Measurements from ENCODE around the gene MALSU1. TPM values are rescaled to one million over a fixed set of nuclear protein-coding genes. Genes with fewer than 3 reads are reported as not detected.

MALSU1 gene
- total RNA-seq, 4 donors from 2014 or later: 76.1 to 211 (median 95.7) TPM

DNA sequence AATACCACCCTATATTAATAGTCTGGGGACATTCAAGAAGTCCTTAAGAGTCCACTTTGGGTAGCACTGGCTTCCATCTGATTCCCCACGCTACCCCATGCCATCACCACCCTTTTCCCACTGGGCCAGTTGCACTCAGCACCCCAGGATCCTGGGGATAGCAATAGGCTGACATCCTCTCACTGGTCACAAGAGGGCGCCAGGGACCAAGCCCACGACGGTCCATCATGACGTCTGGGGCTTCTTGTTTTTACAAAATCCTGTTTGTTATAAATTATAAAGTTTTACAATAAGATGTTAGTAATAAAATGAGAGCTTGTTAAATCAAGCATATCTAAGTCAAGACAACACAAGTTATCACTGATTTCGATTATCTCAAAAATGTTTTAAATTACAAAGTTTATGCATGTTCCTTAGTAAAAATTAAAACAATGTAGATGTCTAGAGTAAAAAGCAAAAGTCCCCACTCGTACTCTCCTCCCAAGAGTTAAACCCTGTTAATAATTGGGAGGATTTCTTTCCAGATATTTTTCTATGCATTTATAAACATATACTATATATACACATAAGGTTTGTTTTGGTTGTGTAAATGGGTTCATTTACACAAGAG is 37.2 kb upstream of the MALSU1 start:
- DNase-seq: peak; percentile 32 to 54

DNA sequence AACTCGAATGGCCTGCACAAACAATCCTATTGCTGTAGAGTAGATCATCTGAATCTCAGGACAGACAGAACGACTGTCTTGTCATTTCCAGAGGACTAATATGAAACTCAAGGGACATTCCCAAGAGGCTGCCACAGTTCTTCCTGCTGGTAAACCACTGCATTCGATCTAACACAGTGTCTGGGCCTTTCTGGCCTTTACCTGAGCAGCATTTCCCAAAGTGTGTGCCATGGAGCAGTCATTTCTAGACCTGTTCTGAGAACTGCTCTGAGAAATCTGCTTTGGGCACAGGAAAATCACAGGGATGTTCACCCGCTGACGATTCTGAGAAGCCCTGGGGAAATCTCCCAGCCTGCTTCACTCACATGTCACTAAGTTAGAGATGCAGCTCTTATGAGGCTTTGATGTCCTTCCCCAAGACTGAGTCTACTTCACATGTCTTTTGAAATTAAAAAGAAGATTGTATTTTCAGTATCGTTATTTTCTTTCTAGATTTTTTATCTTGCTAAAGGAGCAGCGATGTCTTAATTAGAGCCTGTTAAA is 34.2 kb upstream of the MALSU1 start:
- no peaks in the 10 kb centered on the region for H3K27me3 ChIP-seq
- no peak for DNase-seq
- H3K27ac ChIP-seq: no peak overlapping the region
- H3K4me3 ChIP-seq (replicated peaks in 1 of 3): no peak overlapping the region
- H3K4me1 ChIP-seq: no peaks in the 10 kb centered on the region
- no peaks in the 10 kb centered on the region for H3K36me3 ChIP-seq
- no peaks in the 10 kb centered on the region for H3K9me3 ChIP-seq
- intact Hi-C loops (cut with DNase I): no loop called here
- 77 to 80% methylated on average over 7 of the region's 7 CpGs for WGBS, 2 donors
- TF ChIP-seq POLR2A (IDR thresholded peaks at IDR 0.05): no peak
- TF ChIP-seq, protein P1, sequence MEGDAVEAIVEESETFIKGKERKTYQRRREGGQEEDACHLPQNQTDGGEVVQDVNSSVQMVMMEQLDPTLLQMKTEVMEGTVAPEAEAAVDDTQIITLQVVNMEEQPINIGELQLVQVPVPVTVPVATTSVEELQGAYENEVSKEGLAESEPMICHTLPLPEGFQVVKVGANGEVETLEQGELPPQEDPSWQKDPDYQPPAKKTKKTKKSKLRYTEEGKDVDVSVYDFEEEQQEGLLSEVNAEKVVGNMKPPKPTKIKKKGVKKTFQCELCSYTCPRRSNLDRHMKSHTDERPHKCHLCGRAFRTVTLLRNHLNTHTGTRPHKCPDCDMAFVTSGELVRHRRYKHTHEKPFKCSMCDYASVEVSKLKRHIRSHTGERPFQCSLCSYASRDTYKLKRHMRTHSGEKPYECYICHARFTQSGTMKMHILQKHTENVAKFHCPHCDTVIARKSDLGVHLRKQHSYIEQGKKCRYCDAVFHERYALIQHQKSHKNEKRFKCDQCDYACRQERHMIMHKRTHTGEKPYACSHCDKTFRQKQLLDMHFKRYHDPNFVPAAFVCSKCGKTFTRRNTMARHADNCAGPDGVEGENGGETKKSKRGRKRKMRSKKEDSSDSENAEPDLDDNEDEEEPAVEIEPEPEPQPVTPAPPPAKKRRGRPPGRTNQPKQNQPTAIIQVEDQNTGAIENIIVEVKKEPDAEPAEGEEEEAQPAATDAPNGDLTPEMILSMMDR (IDR thresholded peaks at IDR 0.05): no peak

More for the DNA sequence above, 37.2 kb upstream of the MALSU1 start:
- no peaks in the 10 kb centered on the region for H3K4me1 ChIP-seq
- no peaks in the 10 kb centered on the region for H3K36me3 ChIP-seq
- no peaks in the 10 kb centered on the region for H3K27me3 ChIP-seq
- WGBS, 2 donors: 5% methylated on average over 7 of the region's 7 CpGs
- no peak for TF ChIP-seq POLR2A (IDR thresholded peaks at IDR 0.05)
- TF ChIP-seq, protein P1 (IDR thresholded peaks at IDR 0.05): peak; percentile 30 to 88 (median 52)
- no peak overlapping the region for H3K27ac ChIP-seq
- no peaks in the 10 kb centered on the region for H3K9me3 ChIP-seq
- intact Hi-C loops (cut with DNase I): no loop called here
- no peak overlapping the region for H3K4me3 ChIP-seq (replicated peaks in 1 of 3)

DNA sequence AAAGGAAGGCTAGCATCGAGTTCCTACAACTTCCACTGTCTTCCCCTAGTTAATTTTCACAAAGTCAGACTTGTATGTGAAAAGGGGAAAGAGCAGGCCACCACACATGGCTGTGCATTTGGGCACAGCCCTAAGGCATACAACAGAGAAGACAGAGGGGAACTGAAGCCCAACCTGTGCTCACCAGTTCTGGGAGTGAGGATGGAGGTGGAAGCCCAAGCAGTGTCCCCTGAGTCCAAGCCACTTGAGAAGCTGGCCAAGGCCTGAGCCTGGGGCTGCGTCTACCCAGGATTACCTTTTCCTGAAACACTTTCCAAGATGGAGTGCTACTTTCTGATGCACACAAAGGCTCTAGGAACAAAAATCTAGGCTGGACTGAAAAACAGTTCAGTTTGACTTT is 32.2 kb upstream of the MALSU1 start:
- Histone ChIP-seq H3K27ac (no peak overlapping the region), H3K36me3 (no peaks in the 10 kb centered on the region), H3K4me1 (no peaks in the 10 kb centered on the region), H3K9me3 (no peaks in the 10 kb centered on the region), H3K27me3 (no peaks in the 10 kb centered on the region), H3K4me3 (replicated peaks in 1 of 3) (no peak overlapping the region)
- TF ChIP-seq, protein P1 (IDR thresholded peaks at IDR 0.05): no peak
- TF ChIP-seq POLR2A (IDR thresholded peaks at IDR 0.05): no peak
- intact Hi-C loops (cut with DNase I): no loop called here
- WGBS, 2 donors: 91% methylated on average over 1 to 2 of the region's 2 CpGs
- DNase-seq: no peak

DNA sequence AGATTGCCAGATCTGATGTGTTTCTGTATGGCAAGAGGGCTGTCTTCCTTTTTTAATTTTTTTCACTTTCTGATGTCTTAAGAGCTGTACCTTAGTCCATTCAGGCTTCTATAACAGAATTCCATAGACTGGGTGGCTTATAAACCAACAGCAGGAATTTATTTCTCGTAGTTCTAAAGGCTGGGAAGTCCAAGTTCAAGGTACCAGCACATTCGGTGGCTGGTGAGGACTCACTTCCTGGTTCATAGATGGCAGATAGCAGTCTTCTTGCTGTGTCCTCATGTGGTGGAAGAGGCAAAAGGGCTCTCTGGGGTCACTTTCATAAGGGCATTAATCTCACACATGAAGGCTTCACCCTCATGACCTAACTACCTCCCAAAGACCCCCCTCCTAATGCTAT is 31.8 kb upstream of the MALSU1 start:
- no peaks in the 10 kb centered on the region for H3K36me3 ChIP-seq
- intact Hi-C loops (cut with DNase I): no loop called here
- TF ChIP-seq, protein P1 (IDR thresholded peaks at IDR 0.05): no peak
- TF ChIP-seq POLR2A (IDR thresholded peaks at IDR 0.05): no peak

DNA sequence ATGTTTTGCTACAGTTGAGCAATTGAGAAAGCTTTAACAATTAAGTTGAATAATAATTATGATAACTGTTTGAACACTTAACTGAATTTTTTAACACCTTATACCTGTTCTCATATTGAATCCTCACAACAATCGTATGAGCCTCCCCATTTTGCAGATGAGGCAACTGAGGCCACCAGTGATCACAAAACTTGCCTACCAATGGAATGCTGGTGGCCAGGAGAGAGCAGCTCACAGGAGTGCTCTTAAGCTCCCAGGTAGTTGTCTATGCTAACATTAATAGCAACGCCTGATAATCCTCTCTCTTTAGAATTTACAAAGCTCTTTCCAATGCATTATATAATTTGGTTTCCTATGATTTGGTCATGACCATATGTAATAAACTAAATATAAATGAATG is 31.0 kb upstream of the MALSU1 start:
- Histone ChIP-seq H3K9me3 (no peaks in the 10 kb centered on the region), H3K4me3 (replicated peaks in 1 of 3) (no peak overlapping the region), H3K4me1 (no peaks in the 10 kb centered on the region), H3K36me3 (no peaks in the 10 kb centered on the region), H3K27me3 (no peaks in the 10 kb centered on the region), H3K27ac (no peak overlapping the region)
- intact Hi-C loops (cut with DNase I): no loop called here
- no peak for TF ChIP-seq POLR2A (IDR thresholded peaks at IDR 0.05)
- TF ChIP-seq, protein P1 (IDR thresholded peaks at IDR 0.05): no peak
- WGBS, 2 donors: 91 to 96% methylated on average over 2 of the region's 2 CpGs
- DNase-seq: no peak

More for the DNA sequence above, 31.8 kb upstream of the MALSU1 start:
- H3K4me3 ChIP-seq (replicated peaks in 1 of 3): no peak overlapping the region
- 87 to 100% methylated on average over 2 of the region's 2 CpGs for WGBS, 2 donors
- no peaks in the 10 kb centered on the region for H3K27me3 ChIP-seq
- H3K9me3 ChIP-seq: no peaks in the 10 kb centered on the region
- H3K27ac ChIP-seq: no peak overlapping the region
- H3K4me1 ChIP-seq: no peaks in the 10 kb centered on the region
- no peak for DNase-seq

Measured in thyroid gland (tissue), 4 donors.